Gastroesophageal sphincter (tissue), 3 donors: ENCODE results near the gene B4GALNT3.

ENCODE experiments used
- CTCF ChIP-seq, 4 experiments: fragments of 200-600 bp in 2 of 4; fragments of 450-650 bp in 2 of 4; sonication (generic) in 1 of 4; IDR thresholded peaks; one replicate each; pipeline ENCODE4 v1.5.1; 2017 to 2019; ENCODE audit warnings: antibody characterized with exemption in 4 of 4, mild to moderate bottlenecking in 2 of 4, moderate library complexity in 2 of 4
- POLR2A ChIP-seq, 2 donors: fragments of 450-650 bp; IDR thresholded peaks; one replicate each; pipeline ENCODE4 v1.6.1; 2017; ENCODE audit warnings: antibody characterized with exemption in 2 of 2, mild to moderate bottlenecking in 2 of 2, moderate library complexity in 1 of 2
- POLR2AphosphoS5 ChIP-seq: sonication (generic); formaldehyde crosslinking; IDR thresholded peaks from one replicate; pipeline ENCODE4 v1.6.1; 2017; ENCODE audit warnings: antibody characterized with exemption

- TF ChIP-seq POLR2A (IDR thresholded peaks at IDR 0.05), result no peak
- no peak for TF ChIP-seq CTCF (IDR thresholded peaks at IDR 0.05)
- TF ChIP-seq POLR2AphosphoS5, result no peak
These were observed 42.1 kb downstream of the B4GALNT3 start for GRCh38 chr12:501722-502447.
